Gastrocnemius medialis (tissue), 4 donors: Measurements from ENCODE around the gene TGM2.

Experiments
- POLR2A ChIP-seq, 2 donors: fragments of 450-650 bp; IDR thresholded peaks; one replicate each; pipeline ENCODE4 v1.6.1; 2017; ENCODE audit warnings: antibody characterized with exemption in 2 of 2, mild to moderate bottlenecking in 2 of 2, moderate library complexity in 2 of 2
- TF ChIP-seq, protein P1 (sequence below), 5 experiments: fragments of 450-650 bp in 3 of 5; fragments of 200-600 bp in 2 of 5; sonication (generic) in 2 of 5; IDR thresholded peaks in 4 of 5; conservative IDR thresholded peaks in 1 of 5; 1 replicate in 4 of 5; 2 replicates in 1 of 5; pipeline ENCODE4 v1.5.1; 2016 to 2019; ENCODE audit warnings: antibody characterized with exemption in 5 of 5, mild to moderate bottlenecking in 3 of 5, moderate library complexity in 3 of 5

GRCh38 chr20:38165089-38165965 lies at the start of gene TGM2:
- TF ChIP-seq, protein P1, sequence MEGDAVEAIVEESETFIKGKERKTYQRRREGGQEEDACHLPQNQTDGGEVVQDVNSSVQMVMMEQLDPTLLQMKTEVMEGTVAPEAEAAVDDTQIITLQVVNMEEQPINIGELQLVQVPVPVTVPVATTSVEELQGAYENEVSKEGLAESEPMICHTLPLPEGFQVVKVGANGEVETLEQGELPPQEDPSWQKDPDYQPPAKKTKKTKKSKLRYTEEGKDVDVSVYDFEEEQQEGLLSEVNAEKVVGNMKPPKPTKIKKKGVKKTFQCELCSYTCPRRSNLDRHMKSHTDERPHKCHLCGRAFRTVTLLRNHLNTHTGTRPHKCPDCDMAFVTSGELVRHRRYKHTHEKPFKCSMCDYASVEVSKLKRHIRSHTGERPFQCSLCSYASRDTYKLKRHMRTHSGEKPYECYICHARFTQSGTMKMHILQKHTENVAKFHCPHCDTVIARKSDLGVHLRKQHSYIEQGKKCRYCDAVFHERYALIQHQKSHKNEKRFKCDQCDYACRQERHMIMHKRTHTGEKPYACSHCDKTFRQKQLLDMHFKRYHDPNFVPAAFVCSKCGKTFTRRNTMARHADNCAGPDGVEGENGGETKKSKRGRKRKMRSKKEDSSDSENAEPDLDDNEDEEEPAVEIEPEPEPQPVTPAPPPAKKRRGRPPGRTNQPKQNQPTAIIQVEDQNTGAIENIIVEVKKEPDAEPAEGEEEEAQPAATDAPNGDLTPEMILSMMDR (IDR thresholded peaks at IDR 0.05 in 4 of 5, conservative IDR thresholded peaks at IDR 0.05 in 1 of 5): peak; percentile 86 to 99 (median 96)
- TF ChIP-seq POLR2A (IDR thresholded peaks at IDR 0.05): peak; percentile 34 to 75
